B cell (primary cell): ENCODE measurements around the gene ACSL1. TPM values are rescaled to one million over a fixed set of nuclear protein-coding genes. Genes with fewer than 3 reads are reported as not detected.

ENCODE experiments used
- ATAC-seq: fragments of 200-7000 bp; cut with Tn5 transposase; one replicate; pipeline ENCODE4 v1.10.0; 2021; ENCODE audit warnings: low read depth, mild to moderate bottlenecking, moderate number of reproducible peaks, moderate library complexity
- CTCF ChIA-PET: fragments of 350-600 bp; sonication (Branson Sonifier 250); formaldehyde crosslinking; loops from one replicate; lab custom pipeline; 2021; ENCODE audit warnings: antibody characterized with exemption, inconsistent platforms; lab: Charles Lee
- POLR2A ChIA-PET: fragments of 350-600 bp; sonication (Branson Sonifier 250); formaldehyde crosslinking; loops from one replicate; lab custom pipeline; 2021; ENCODE audit warnings: antibody characterized with exemption; lab: Charles Lee
- DNase-seq: peaks from one replicate; pipeline ENCODE4 v3.0.0; 2013
- H2AFZ ChIP-seq: 2 replicates; pipeline ENCODE4 v1.6.1; 2012; ENCODE audit warnings: mild to moderate bottlenecking, low read depth, low read length; ENCODE audit not compliant: insufficient read depth, poor library complexity, severe bottlenecking
- H3K27ac ChIP-seq, 2 donors: 1 replicate in 1 of 2; 2 replicates in 1 of 2; pipeline ENCODE4 v1.5.1; 2012 to 2013; ENCODE audit warnings: low read length in 2 of 2, mild to moderate bottlenecking in 2 of 2, moderate library complexity in 1 of 2
- H3K27me3 ChIP-seq, 4 experiments: fragments of 200-600 bp in 1 of 4; sonication (generic) in 1 of 4; replicated peaks in 1 of 4; 1 replicate in 2 of 4; 2 replicates in 2 of 4; pipeline versions ENCODE4 v1.6.1 to v1.7.0; 2013 to 2016; ENCODE audit warnings: low read length in 3 of 4, mild to moderate bottlenecking in 2 of 4, mixed read lengths in 1 of 4, moderate library complexity in 1 of 4; ENCODE audit not compliant: insufficient read depth in 4 of 4, control insufficient read depth in 3 of 4; ENCODE audit errors: control extremely low read depth in 1 of 4
- H3K36me3 ChIP-seq, 2 experiments: replicated peaks in 1 of 2; 1 replicate in 1 of 2; 2 replicates in 1 of 2; pipeline versions ENCODE4 v1.6.1 to v1.7.1; 2013; ENCODE audit warnings: low read length in 1 of 2; ENCODE audit not compliant: insufficient read depth in 2 of 2, control insufficient read depth in 1 of 2; ENCODE audit errors: control extremely low read depth in 1 of 2, extremely low read depth in 1 of 2
- H3K4me1 ChIP-seq, 2 donors: fragments of 200-600 bp in 1 of 2; sonication (generic) in 1 of 2; 1 replicate in 1 of 2; 2 replicates in 1 of 2; pipeline versions ENCODE4 v1.5.1 to v1.6.1; 2013 to 2017; ENCODE audit warnings: low read length in 2 of 2; ENCODE audit not compliant: control insufficient read depth in 2 of 2, insufficient read depth in 2 of 2
- H3K4me2 ChIP-seq: replicated peaks from 2 replicates; pipeline ENCODE3; 2012; ENCODE audit warnings: mild to moderate bottlenecking, low read depth, low read length; ENCODE audit not compliant: poor library complexity, severe bottlenecking
- H3K4me3 ChIP-seq, 5 experiments: fragments of 200-600 bp in 1 of 5; sonication (generic) in 1 of 5; 1 replicate in 3 of 5; 2 replicates in 2 of 5; pipeline versions ENCODE4 v1.5.1 to v1.7.0; 2011 to 2016; ENCODE audit warnings: low read length in 4 of 5, mild to moderate bottlenecking in 4 of 5, low read depth in 2 of 5, control low read depth in 1 of 5, moderate library complexity in 1 of 5; ENCODE audit not compliant: insufficient read depth in 1 of 5; ENCODE audit errors: control extremely low read depth in 1 of 5, extremely low read depth in 1 of 5
- H3K79me2 ChIP-seq: fragments of 200-600 bp; sonication (generic); one replicate; pipeline ENCODE4 v1.6.0; 2016; ENCODE audit warnings: low read length; ENCODE audit not compliant: control insufficient read depth, insufficient read depth
- H3K9ac ChIP-seq: fragments of 200-600 bp; sonication (generic); 2 replicates; pipeline ENCODE4 v1.6.1; 2017; ENCODE audit warnings: mild to moderate bottlenecking, low read length, moderate library complexity
- H3K9me3 ChIP-seq, 3 donors: one replicate each; pipeline versions ENCODE4 v1.6.1 to v1.7.1; 2013; ENCODE audit warnings: low read length in 2 of 3; ENCODE audit not compliant: control insufficient read depth in 2 of 3, insufficient read depth in 1 of 3; ENCODE audit errors: control extremely low read depth in 1 of 3
- H4K20me1 ChIP-seq: 2 replicates; pipeline ENCODE4 v1.6.0; 2012; ENCODE audit warnings: mild to moderate bottlenecking, low read length; ENCODE audit not compliant: insufficient read depth, control insufficient read depth, poor library complexity, severe bottlenecking
- H3K27ac Mint-ChIP-seq: one replicate; pipeline ENCODE4 v1.8.0; 2021; ENCODE audit warnings: mixed read lengths
- H3K27me3 Mint-ChIP-seq: one replicate; pipeline ENCODE4 v1.8.0; 2021; ENCODE audit warnings: mixed read lengths
- H3K4me1 Mint-ChIP-seq: one replicate; pipeline ENCODE4 v1.8.0; 2021; ENCODE audit warnings: mixed read lengths
- H3K4me3 Mint-ChIP-seq: one replicate; pipeline ENCODE4 v1.8.0; 2021; ENCODE audit warnings: mixed read lengths
- H3K9me3 Mint-ChIP-seq: one replicate; pipeline ENCODE4 v1.8.0; 2022; ENCODE audit warnings: mixed read lengths; ENCODE audit not compliant: insufficient read depth
- CTCF ChIP-seq: fragments of 200-600 bp; IDR thresholded peaks from one replicate; pipeline ENCODE4 v1.8.0; 2022; ENCODE audit warnings: antibody characterized with exemption, mild to moderate bottlenecking
- EZH2 ChIP-seq: IDR thresholded peaks from 2 replicates; pipeline ENCODE4 v1.6.1; 2012; ENCODE audit warnings: borderline replicate concordance, low read depth, mild to moderate bottlenecking, moderate library complexity, low read length; ENCODE audit not compliant: insufficient read depth, poor library complexity, severe bottlenecking
- WGBS: methylation state at CpG from one replicate; pipeline ENCODE4 v1.1.5; 2013; ENCODE audit warnings: missing lambda C conversion rate; ENCODE audit not compliant: insufficient coverage; 5-methylcytosine and 5-hydroxymethylcytosine counted together
- intact Hi-C: fragments of 100-400 bp; cut with micrococcal nuclease; formaldehyde crosslinking; loops from one replicate; pipeline ENCODE4 v1.10.0; 2022
- polyA plus RNA-seq: library from polyadenylated mRNA; depleted of rRNA; stranded (reverse); fragments of >200 nt; gene quantifications from 2 replicates; pipeline ENCODE4 v1.2.3, GENCODE V29; 2012
- total RNA-seq, 2 donors: library from RNA; stranded (reverse); fragments of 120-200 nt in 1 of 2; gene quantifications; 1 replicate in 1 of 2; 2 replicates in 1 of 2; pipeline versions ENCODE4 v1.2.3 to v1.2.4, GENCODE V29; 2013 to 2022

Gene ACSL1
- total and polyA plus RNA-seq, 2 donors (not counting 1 experiment from before 2014, with no cell fraction given), result 6.6 to 31.8 TPM

- Histone ChIP-seq H3K36me3 (peaks cover 1 to 10% of the 10 kb centered on the region in 2 experiments), H3K4me1 (peaks cover 0 to 5% of the 10 kb centered on the region in 2 donors), H3K27me3 (no peaks in the 10 kb centered on the region), H2AFZ (no peak overlapping the region), H3K79me2 (peaks cover 11% of the 10 kb centered on the region), H3K9ac (no peak overlapping the region), H3K9me3 (no peaks in the 10 kb centered on the region), H3K27ac (no peak overlapping the region), H4K20me1 (no peaks in the 10 kb centered on the region), H3K4me2 (no peak overlapping the region), H3K4me3 (no peak overlapping the region)
- Mint-ChIP-seq H3K4me3 (no peak overlapping the region), H3K4me1 (peaks cover 10% of the 10 kb centered on the region), H3K27me3 (no peaks in the 10 kb centered on the region), H3K9me3 (no peaks in the 10 kb centered on the region), H3K27ac (no peak overlapping the region)
- ChIA-PET POLR2A (no interaction called here), CTCF (interaction anchor here (1.2 to 1.3 kb wide), 2 partner anchors 13 to 113 kb away, joined by 3 to 4 read pairs; no protein-coding TSS in a partner anchor)
- no peak for TF ChIP-seq EZH2
- TF ChIP-seq CTCF, result no peak
- WGBS, result 99% methylated on average over 8 of the region's 9 CpGs
- intact Hi-C loops, result no loop called here
- no peak for ATAC-seq
- DNase-seq, result no peak
These were observed 31.9 kb downstream of the ACSL1 start for GRCh38 chr4:184793735-184794355.

DNA sequence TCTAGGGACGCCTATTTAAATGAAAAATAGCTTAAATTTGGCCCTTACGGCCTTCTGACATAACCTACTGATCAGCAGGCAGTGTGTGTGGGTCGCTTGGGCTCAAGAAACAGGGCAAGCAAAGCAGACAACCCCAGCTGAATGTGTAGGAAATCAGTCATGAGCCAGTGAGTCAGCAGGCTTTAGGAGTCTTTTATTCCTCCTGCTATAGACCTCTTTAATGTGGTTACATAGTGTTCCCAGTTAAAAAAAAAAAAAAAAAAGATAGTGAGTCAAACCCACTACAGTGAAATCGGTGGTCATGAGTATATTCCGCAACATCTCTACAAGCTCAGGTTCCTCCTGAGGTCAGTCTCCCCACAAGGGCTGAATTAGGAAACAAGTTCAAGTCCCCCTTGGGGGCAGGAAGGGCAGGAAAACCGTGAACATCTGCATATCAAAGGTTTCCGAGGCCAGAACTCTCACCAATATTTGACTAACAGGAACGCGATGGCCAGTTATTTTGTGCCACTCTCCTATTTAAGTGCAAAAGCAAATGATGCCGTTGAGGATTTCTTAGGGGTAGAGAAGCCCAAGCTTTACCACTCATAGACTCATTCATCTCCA, 32.7 kb downstream of the ACSL1 start:
- no peak for DNase-seq
- no peak overlapping the region for H3K4me2 ChIP-seq
- peaks cover 11% of the 10 kb centered on the region for H3K79me2 ChIP-seq
- no peak overlapping the region for H2AFZ ChIP-seq
- Mint-ChIP-seq H3K4me1 (peaks cover 10% of the 10 kb centered on the region), H3K4me3 (no peak overlapping the region), H3K9me3 (no peaks in the 10 kb centered on the region), H3K27me3 (no peaks in the 10 kb centered on the region), H3K27ac (no peak overlapping the region)
- H3K9me3 ChIP-seq, result no peaks in the 10 kb centered on the region
- H3K4me1 ChIP-seq, result peaks cover 0 to 5% of the 10 kb centered on the region in 2 donors
- ATAC-seq, result no peak
- H3K9ac ChIP-seq, result no peak overlapping the region
- H4K20me1 ChIP-seq, result no peaks in the 10 kb centered on the region
- CTCF ChIA-PET, result interaction anchor here (0.9 to 1.3 kb wide), 3 partner anchors 10 to 114 kb away, joined by 3 to 4 read pairs (median 3); no protein-coding TSS in a partner anchor
- no peak overlapping the region for H3K27ac ChIP-seq
- H3K36me3 ChIP-seq, result peaks cover 1 to 15% of the 10 kb centered on the region in 2 experiments
- POLR2A ChIA-PET, result no interaction called here
- intact Hi-C loops, result no loop called here
- no peaks in the 10 kb centered on the region for H3K27me3 ChIP-seq
- no peak overlapping the region for H3K4me3 ChIP-seq
- TF ChIP-seq EZH2, result no peak
- TF ChIP-seq CTCF, result no peak
- 37% methylated on average over 4 of the region's 10 CpGs for WGBS
